NCI-H146 treated with DMSO at 0.1 percent for 48 hours (cell line): ENCODE measurements around the gene ITSN1.

Source experiments
- DNase-seq: peaks from one replicate; lab custom pipeline; 2025; ENCODE audit not compliant: unreplicated experiment; lab: John Stamatoyannopoulos, UW

The ITSN1 gene

GRCh38 chr21:33883118-33883517 lies 240.8 kb downstream of the ITSN1 start:
- DNase-seq, result no peak

GRCh38 chr21:33884376-33885171 lies 242.3 kb downstream of the ITSN1 start:
- no peak for DNase-seq

GRCh38 chr21:33885172-33885514 lies 242.8 kb downstream of the ITSN1 start:
- no peak for DNase-seq

- no peak for DNase-seq
These were observed 244.0 kb downstream of the ITSN1 start for GRCh38 chr21:33886321-33886720.

- DNase-seq, result no peak
These were observed 247.9 kb downstream of the ITSN1 start for GRCh38 chr21:33890187-33890586.

- DNase-seq, result no peak
These were observed 250.6 kb downstream of the ITSN1 start for GRCh38 chr21:33892853-33893252.

GRCh38 chr21:33893917-33894316 lies 251.6 kb downstream of the ITSN1 start:
- no peak for DNase-seq

- peak; percentile 52 for DNase-seq
These were observed 252.5 kb downstream of the ITSN1 start for GRCh38 chr21:33894736-33895288.

GRCh38 chr21:33895356-33895755 lies 253.1 kb downstream of the ITSN1 start:
- DNase-seq, result no peak

GRCh38 chr21:33896691-33897090 lies 254.4 kb downstream of the ITSN1 start:
- DNase-seq, result no peak

GRCh38 chr21:33897098-33897497 lies 254.8 kb downstream of the ITSN1 start:
- no peak for DNase-seq

- no peak for DNase-seq
These were observed 255.4 kb downstream of the ITSN1 start for GRCh38 chr21:33897739-33898138.

- no peak for DNase-seq
These were observed 256.3 kb downstream of the ITSN1 start for GRCh38 chr21:33898586-33898985.

GRCh38 chr21:33899199-33899598 lies 256.9 kb downstream of the ITSN1 start:
- DNase-seq, result no peak

GRCh38 chr21:33901412-33902288 lies 259.3 kb downstream of the ITSN1 start:
- no peak for DNase-seq

- DNase-seq, result no peak
These were observed 260.0 kb downstream of the ITSN1 start for GRCh38 chr21:33902349-33902748.

GRCh38 chr21:33904041-33904440 lies 261.7 kb downstream of the ITSN1 start:
- DNase-seq, result no peak

- no peak for DNase-seq
These were observed 266.5 kb downstream of the ITSN1 start for GRCh38 chr21:33908760-33909159.

GRCh38 chr21:33909756-33910155 lies 267.5 kb downstream of the ITSN1 start:
- DNase-seq, result no peak

GRCh38 chr21:33914188-33914587 lies 271.9 kb downstream of the ITSN1 start:
- DNase-seq, result no peak

GRCh38 chr21:33915368-33916199 lies 273.3 kb downstream of the ITSN1 start, which contains the start of gene ATP5PO:
Gene ATP5PO, minus strand, starts transcription at chr21:33915804. Its CDS starts 41 bp downstream, at chr21:33915763.
- peak; percentile 87 for DNase-seq
